Mesenchymal stem cell (in vitro differentiated cells and primary cell): Measurements from ENCODE around the gene TSPAN11.

Experiments
- DNase-seq: peaks from one replicate; pipeline ENCODE4 v3.0.0-alpha.2; 2013
- H2AFZ ChIP-seq: one replicate; pipeline ENCODE4 v1.6.1; 2013; ENCODE audit warnings: low read depth, mild to moderate bottlenecking, control low read depth, inconsistent platforms, low read length, moderate library complexity
- H2AK5ac ChIP-seq: 2 replicates; pipeline ENCODE4 v1.6.1; 2013; ENCODE audit warnings: low read length, moderate library complexity, mild to moderate bottlenecking, inconsistent platforms; ENCODE audit not compliant: severe bottlenecking
- H2BK120ac ChIP-seq: one replicate; pipeline ENCODE4 v1.6.1; 2013; ENCODE audit warnings: low read depth, mild to moderate bottlenecking, inconsistent platforms, low read length, moderate library complexity
- H2BK12ac ChIP-seq, 2 experiments: one replicate each; pipeline ENCODE4 v1.6.1; 2013; ENCODE audit warnings: inconsistent platforms in 2 of 2, low read length in 2 of 2, mild to moderate bottlenecking in 2 of 2, moderate library complexity in 2 of 2, control low read depth in 1 of 2
- H2BK15ac ChIP-seq: one replicate; pipeline ENCODE4 v1.6.1; 2013; ENCODE audit warnings: mild to moderate bottlenecking, low read depth, inconsistent platforms; ENCODE audit not compliant: poor library complexity, severe bottlenecking
- H2BK5ac ChIP-seq: 2 replicates; pipeline ENCODE4 v1.6.1; 2013; ENCODE audit warnings: low read depth, mild to moderate bottlenecking, low read length, control low read depth, inconsistent platforms; ENCODE audit not compliant: poor library complexity, severe bottlenecking
- H3K14ac ChIP-seq, 2 experiments: one replicate each; pipeline ENCODE4 v1.6.1; 2013; ENCODE audit warnings: inconsistent platforms in 2 of 2, low read length in 2 of 2, control low read depth in 1 of 2, mild to moderate bottlenecking in 1 of 2, moderate library complexity in 1 of 2
- H3K18ac ChIP-seq, 2 experiments: one replicate each; pipeline ENCODE4 v1.6.1; 2013; ENCODE audit warnings: inconsistent platforms in 2 of 2, low read length in 2 of 2, control low read depth in 1 of 2, low read depth in 1 of 2, mild to moderate bottlenecking in 1 of 2
- H3K23ac ChIP-seq, 2 experiments: one replicate each; pipeline ENCODE4 v1.6.1; 2013; ENCODE audit warnings: inconsistent platforms in 2 of 2, low read length in 2 of 2, mild to moderate bottlenecking in 2 of 2, moderate library complexity in 2 of 2, control low read depth in 1 of 2
- H3K27ac ChIP-seq: 2 replicates; pipeline ENCODE4 v1.5.1; 2013; ENCODE audit warnings: mild to moderate bottlenecking, moderate library complexity, low read length, control low read depth, inconsistent platforms; ENCODE audit not compliant: poor library complexity, severe bottlenecking
- H3K27me3 ChIP-seq, 2 experiments: 2 replicates each; pipeline versions ENCODE4 v1.6.1 to v1.7.0; 2013; ENCODE audit warnings: low read length in 2 of 2, mild to moderate bottlenecking in 2 of 2, moderate library complexity in 2 of 2, control low read depth in 1 of 2, inconsistent platforms in 1 of 2; ENCODE audit not compliant: control insufficient read depth in 1 of 2, insufficient read depth in 1 of 2
- H3K36me3 ChIP-seq, 2 experiments: 2 replicates each; pipeline versions ENCODE4 v1.6.1 to v1.7.0; 2013; ENCODE audit warnings: low read length in 2 of 2, control low read depth in 1 of 2, inconsistent platforms in 1 of 2, low read depth in 1 of 2, mild to moderate bottlenecking in 1 of 2; ENCODE audit not compliant: insufficient read depth in 2 of 2, control insufficient read depth in 1 of 2
- H3K4ac ChIP-seq, 2 experiments: one replicate each; pipeline ENCODE4 v1.6.1; 2013; ENCODE audit warnings: inconsistent platforms in 2 of 2, low read length in 2 of 2, mild to moderate bottlenecking in 2 of 2, moderate library complexity in 2 of 2, control low read depth in 1 of 2, low read depth in 1 of 2
- H3K4me1 ChIP-seq: 2 replicates; pipeline ENCODE4 v1.6.1; 2013; ENCODE audit warnings: low read depth, low read length, control low read depth; ENCODE audit not compliant: control insufficient read depth, insufficient read depth
- H3K4me2 ChIP-seq: 2 replicates; pipeline ENCODE4 v1.6.1; 2013; ENCODE audit warnings: low read length, mild to moderate bottlenecking, inconsistent platforms; ENCODE audit not compliant: poor library complexity, severe bottlenecking
- H3K4me3 ChIP-seq, 2 experiments: 2 replicates each; pipeline versions ENCODE4 v1.5.1 to v1.7.0; 2013; ENCODE audit warnings: low read length in 2 of 2, mild to moderate bottlenecking in 2 of 2, control low read depth in 1 of 2, low read depth in 1 of 2; ENCODE audit not compliant: insufficient read depth in 1 of 2
- H3K79me1 ChIP-seq: replicated peaks from 2 replicates; pipeline ENCODE4 v1.6.1; 2013; ENCODE audit warnings: mild to moderate bottlenecking, control low read depth, low read length, inconsistent platforms; ENCODE audit not compliant: poor library complexity, severe bottlenecking
- H3K9ac ChIP-seq: 2 replicates; pipeline ENCODE4 v1.7.0; 2013; ENCODE audit warnings: mild to moderate bottlenecking, low read length, moderate library complexity
- H3K9me3 ChIP-seq: 2 replicates; pipeline ENCODE4 v1.7.0; 2013; ENCODE audit warnings: mild to moderate bottlenecking, low read length; ENCODE audit not compliant: control insufficient read depth
- H4K8ac ChIP-seq: one replicate; pipeline ENCODE4 v1.6.1; 2013; ENCODE audit warnings: inconsistent platforms, mild to moderate bottlenecking, low read length, moderate library complexity
- H4K91ac ChIP-seq: one replicate; pipeline ENCODE4 v1.6.1; 2013; ENCODE audit warnings: mild to moderate bottlenecking, low read length, inconsistent platforms
- WGBS: methylation state at CpG from one replicate; pipeline ENCODE4 v1.1.7; 2013; ENCODE audit warnings: mixed read lengths; 5-methylcytosine and 5-hydroxymethylcytosine counted together

Gene TSPAN11

DNA sequence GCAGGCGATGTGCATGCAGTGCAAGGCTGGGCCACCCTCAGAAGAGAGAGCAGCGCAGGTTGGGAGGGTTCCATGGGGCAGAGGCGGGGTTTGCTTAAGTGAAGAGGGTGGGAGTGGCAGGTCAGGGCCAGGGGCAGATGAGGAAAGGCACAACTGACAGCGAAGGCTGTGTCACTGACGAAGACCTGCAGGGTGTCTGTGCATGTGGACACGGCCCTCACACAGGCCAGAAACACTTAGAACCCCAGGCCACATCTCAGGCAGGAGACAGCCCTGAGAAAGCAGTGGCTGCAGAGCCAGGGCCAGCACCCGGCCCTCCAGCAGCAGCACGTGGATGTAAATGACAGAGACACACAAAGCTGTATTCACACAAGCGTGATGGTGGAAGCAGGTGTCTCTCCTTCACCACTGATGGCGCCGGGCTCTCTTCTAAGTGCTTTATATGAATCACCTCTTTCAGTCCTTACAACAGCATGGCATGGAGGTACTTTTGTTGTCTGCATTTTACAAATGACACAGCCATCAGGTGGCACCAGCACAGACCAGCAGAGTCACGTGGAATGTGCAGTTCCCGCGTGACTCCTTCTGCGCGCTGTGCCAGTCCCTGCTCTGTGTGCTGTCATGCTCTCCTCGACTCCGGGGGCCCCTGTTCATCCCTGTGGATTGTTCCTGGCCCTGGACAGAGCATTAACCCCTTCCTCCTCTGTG is 54.6 kb downstream of the TSPAN11 start:
- 79% methylated on average over 18 of the region's 18 CpGs for WGBS
- Histone ChIP-seq H3K4me1 (peaks cover 5% of the 10 kb centered on the region), H4K91ac (no peak overlapping the region), H3K36me3 (no peaks in the 10 kb centered on the region), H3K18ac (no peak overlapping the region), H3K9ac (no peak overlapping the region), H3K4me2 (no peak overlapping the region), H3K4ac (no peak overlapping the region), H3K9me3 (no peaks in the 10 kb centered on the region), H2AFZ (no peak overlapping the region), H3K79me1 (no peaks in the 10 kb centered on the region), H2BK120ac (no peak overlapping the region), H3K14ac (peak overlapping the region in 1 of 2 experiments; percentile 13), H2BK12ac (no peak overlapping the region), H3K23ac (no peak overlapping the region), H3K4me3 (no peak overlapping the region), H3K27ac (no peak overlapping the region), H2AK5ac (no peak overlapping the region), H3K27me3 (peaks cover 19 to 24% of the 10 kb centered on the region in 2 experiments), H2BK5ac (no peak overlapping the region), H2BK15ac (no peak overlapping the region), H4K8ac (no peak overlapping the region)
- no peak for DNase-seq

DNA sequence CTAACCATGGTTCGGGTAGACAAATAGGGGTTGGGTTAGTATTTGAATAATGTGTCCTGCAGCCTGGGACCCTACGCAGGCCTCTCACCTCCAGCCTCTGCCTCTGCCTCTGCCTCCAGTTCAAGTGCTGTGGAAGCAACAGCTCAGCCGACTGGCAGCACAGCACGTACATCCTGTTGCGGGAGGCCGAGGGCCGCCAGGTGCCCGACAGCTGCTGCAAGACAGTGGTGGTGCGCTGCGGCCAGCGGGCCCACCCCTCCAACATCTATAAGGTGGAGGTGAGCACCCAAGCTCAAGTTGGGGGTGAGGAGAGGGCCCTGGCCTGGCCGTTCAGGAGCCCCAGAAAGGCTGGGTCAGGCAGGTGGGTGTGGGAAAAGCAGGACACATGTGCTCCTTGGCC is 55.9 kb downstream of the TSPAN11 start:
- H2BK12ac ChIP-seq: no peak overlapping the region
- H3K4me3 ChIP-seq: no peak overlapping the region
- H3K14ac ChIP-seq: peak overlapping the region in 1 of 2 experiments; percentile 62
- 87% methylated on average over 6 of the region's 12 CpGs for WGBS
- no peaks in the 10 kb centered on the region for H3K9me3 ChIP-seq
- peaks cover 5% of the 10 kb centered on the region for H3K4me1 ChIP-seq
- H3K9ac ChIP-seq: no peak overlapping the region
- H2BK5ac ChIP-seq: no peak overlapping the region
- no peak overlapping the region for H3K18ac ChIP-seq
- H4K91ac ChIP-seq: no peak overlapping the region
- H3K27ac ChIP-seq: no peak overlapping the region
- no peak overlapping the region for H3K4me2 ChIP-seq
- no peak overlapping the region for H4K8ac ChIP-seq
- H2AK5ac ChIP-seq: no peak overlapping the region
- no peaks in the 10 kb centered on the region for H3K79me1 ChIP-seq
- H3K27me3 ChIP-seq: peaks cover 13 to 23% of the 10 kb centered on the region in 2 experiments
- no peak overlapping the region for H3K23ac ChIP-seq
- H2AFZ ChIP-seq: no peak overlapping the region
- H2BK120ac ChIP-seq: no peak overlapping the region
- H3K36me3 ChIP-seq: no peaks in the 10 kb centered on the region
- H3K4ac ChIP-seq: no peak overlapping the region
- DNase-seq: no peak
- H2BK15ac ChIP-seq: no peak overlapping the region

DNA sequence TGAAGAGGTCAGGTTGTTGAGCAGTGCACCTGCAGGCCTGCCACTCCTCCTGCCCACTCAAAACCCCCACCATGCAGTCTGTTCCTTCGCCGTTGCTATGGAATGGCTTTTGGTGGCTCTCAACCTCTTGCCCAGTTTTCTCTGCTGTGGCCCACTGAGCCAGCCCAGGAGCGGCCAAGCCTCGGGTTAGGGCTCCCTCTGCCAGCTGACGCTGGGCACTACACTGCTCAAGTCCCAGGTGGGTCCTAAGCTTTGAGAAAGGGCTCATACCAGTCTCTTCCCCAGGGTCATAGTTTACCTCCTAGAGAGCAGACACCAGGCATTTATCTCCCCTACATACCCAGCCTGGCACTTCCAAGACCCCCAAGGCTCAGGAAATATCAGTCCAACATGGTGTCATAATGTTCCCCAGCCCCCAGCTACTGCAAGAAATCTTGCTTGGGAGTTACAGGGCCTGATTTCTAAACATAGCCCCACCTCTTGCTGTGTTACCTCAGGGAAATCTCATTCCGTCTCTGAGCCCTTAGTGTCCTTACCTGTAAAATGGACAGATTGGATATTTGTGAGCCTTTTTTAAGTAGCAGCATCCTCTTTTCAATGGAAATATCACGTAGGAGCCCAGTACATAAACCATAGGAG is 59.4 kb downstream of the TSPAN11 start:
- Histone ChIP-seq H3K9ac (no peak overlapping the region), H4K91ac (no peak overlapping the region), H3K18ac (no peak overlapping the region), H2AFZ (no peak overlapping the region), H3K4me3 (no peak overlapping the region), H2BK5ac (no peak overlapping the region), H3K4me1 (peaks cover 8% of the 10 kb centered on the region), H3K36me3 (no peaks in the 10 kb centered on the region), H3K79me1 (no peaks in the 10 kb centered on the region), H4K8ac (no peak overlapping the region), H2BK120ac (no peak overlapping the region), H3K27ac (no peak overlapping the region), H3K4me2 (no peak overlapping the region), H3K4ac (no peak overlapping the region), H3K27me3 (peaks cover 0 to 11% of the 10 kb centered on the region in 2 experiments), H2AK5ac (no peak overlapping the region), H3K9me3 (no peaks in the 10 kb centered on the region), H3K14ac (no peak overlapping the region), H2BK12ac (no peak overlapping the region), H2BK15ac (no peak overlapping the region), H3K23ac (no peak overlapping the region)
- peak; percentile 57 for DNase-seq
- WGBS: 40% methylated on average over 7 of the region's 7 CpGs

DNA sequence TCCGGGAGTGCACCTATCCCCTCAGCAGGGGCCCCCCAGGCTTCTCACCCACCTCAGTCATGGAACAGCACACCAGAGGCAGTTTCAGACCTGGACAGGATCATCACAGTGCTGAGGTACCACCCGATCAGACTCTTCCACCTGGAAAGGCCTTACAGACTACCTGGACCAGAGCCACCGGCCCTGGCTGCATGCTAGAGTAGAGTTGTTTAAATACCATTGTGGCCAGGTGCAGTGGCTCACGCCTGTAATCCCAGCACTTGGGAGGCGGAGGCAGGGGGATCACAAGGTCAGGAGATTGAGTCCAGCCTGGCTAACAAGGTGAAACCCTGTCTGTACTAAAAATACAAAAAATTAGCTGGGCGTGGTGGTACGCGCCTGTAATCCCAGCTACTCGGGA is 61.5 kb downstream of the TSPAN11 start:
- Histone ChIP-seq H2BK15ac (no peak overlapping the region), H3K36me3 (no peaks in the 10 kb centered on the region), H3K27ac (no peak overlapping the region), H3K27me3 (peaks cover 0 to 5% of the 10 kb centered on the region in 2 experiments), H3K4ac (no peak overlapping the region), H2AK5ac (no peak overlapping the region), H3K79me1 (no peaks in the 10 kb centered on the region), H3K4me1 (peaks cover 13% of the 10 kb centered on the region), H3K4me3 (no peak overlapping the region), H3K4me2 (no peak overlapping the region), H2BK12ac (no peak overlapping the region), H4K8ac (no peak overlapping the region), H2AFZ (no peak overlapping the region), H2BK5ac (no peak overlapping the region), H3K23ac (no peak overlapping the region), H3K18ac (no peak overlapping the region), H3K9ac (no peak overlapping the region), H3K14ac (no peak overlapping the region), H2BK120ac (no peak overlapping the region), H3K9me3 (no peaks in the 10 kb centered on the region), H4K91ac (no peak overlapping the region)
- DNase-seq: no peak
- 97% methylated on average over 8 of the region's 9 CpGs for WGBS
